Measurements from ENCODE around the gene ZNF750. TPM values are rescaled to one million over a fixed set of nuclear protein-coding genes. Genes with fewer than 3 reads are reported as not detected.

The ZNF750 gene
- total and polyA plus RNA-seq, 2 donors (not counting 3 experiments of a cell fraction or from before 2014, with no cell fraction given) = 0.15 to 0.80 TPM

GRCh38 chr17:82841921-82842596 is 2.2 kb upstream of the ZNF750 start:
- intact Hi-C loops (cut with micrococcal nuclease) (loop anchor here (10.0 kb wide), 1 partner anchor 387 kb away; the partner anchor contains the start of genes CYBC1 and NARF), dilution Hi-C loops (cut with MboI; ENCODE audit: extremely low pct_ligation_motif_present, low sequenced_read_pairs) (no loop called here)
- CTCF ChIA-PET = interaction anchor here (1.2 kb wide), 1 partner anchor 10 kb away, joined by 3 read pairs; no protein-coding TSS in a partner anchor

More at GRCh38 chr17:82841921-82842596, 2.2 kb upstream of the ZNF750 start:
- Histone ChIP-seq H2AFZ (ENCODE audit: low read depth, low read length) (no peak overlapping the region), H3K9ac (replicated peaks; ENCODE audit: extremely low read depth, insufficient read depth, low read length) (no peak overlapping the region), H3K4me2 (ENCODE audit: insufficient read depth, low read length) (no peak overlapping the region), H3K27me3 (ENCODE audit: control insufficient read depth in 2 of 2, insufficient read depth in 2 of 2, low read length in 2 of 2) (no peaks in the 10 kb centered on the region), H3K79me2 (ENCODE audit: control insufficient read depth, insufficient read depth, low read length) (peaks cover 15% of the 10 kb centered on the region), H3K4me3 (replicated peaks in 1 of 3; ENCODE audit: insufficient read depth in 1 of 3, low read depth in 1 of 3, low read length in 3 of 3) (no peak overlapping the region), H4K20me1 (replicated peaks; ENCODE audit: control insufficient read depth, extremely low read depth, insufficient read depth, low read length) (no peaks in the 10 kb centered on the region), H3K36me3 (ENCODE audit: control insufficient read depth in 2 of 2, extremely low read depth in 1 of 2, insufficient read depth in 2 of 2, low read length in 2 of 2) (no peaks in the 10 kb centered on the region), H3K9me3 (replicated peaks; ENCODE audit: control insufficient read depth, insufficient read depth, low read length) (no peaks in the 10 kb centered on the region), H3K27ac (ENCODE audit: insufficient read depth, low read depth, low read length) (no peak overlapping the region), H3K4me1 (ENCODE audit: control insufficient read depth, extremely low read depth, insufficient read depth, low read length) (peaks cover 19% of the 10 kb centered on the region), H3K9me1 (replicated peaks; ENCODE audit: control insufficient read depth, extremely low read depth, insufficient read depth, low read length) (no peaks in the 10 kb centered on the region)
- FAIRE-seq (no peak), DNase-seq (ENCODE audit: low read depth, low spot score) (no peak)
- TF ChIP-seq GATA2 (IDR thresholded peaks at IDR 0.05; ENCODE audit: insufficient read depth, insufficient read length, low read depth, low read length) = no peak
- no peak for TF ChIP-seq FOS (IDR thresholded peaks at IDR 0.05; ENCODE audit: borderline replicate concordance, insufficient read depth, low read length)
- no peak for TF ChIP-seq EZH2 (IDR thresholded peaks at IDR 0.05; ENCODE audit: borderline replicate concordance, low read depth, low read length, severe bottlenecking)
- no peak for TF ChIP-seq POLR2A (IDR thresholded peaks at IDR 0.05; ENCODE audit: low read depth, low read length)
- no peak for TF ChIP-seq CTCF (IDR thresholded peaks at IDR 0.05; ENCODE audit: extremely low read depth in 1 of 2, insufficient read depth in 1 of 2, low read depth in 1 of 2, low read length in 2 of 2)
- no peak for TF ChIP-seq MYC (IDR thresholded peaks at IDR 0.05; ENCODE audit: low read depth, low read length)
- no TSS peak for BruUV-seq (replicated peaks)
- POLR2A ChIA-PET = no interaction called here
